NCI-H526 treated with DMSO at 0.1 percent for 48 hours (cell line): Measurements from ENCODE around the gene HAO2.
"Not testable (repeated sequence)": the region's sequence is repeated elsewhere in the genome, so short reads cannot be mapped to it uniquely, and the experiment has no call there.

Experiments used
- DNase-seq: peaks from one replicate; lab custom pipeline; 2025; lab: John Stamatoyannopoulos, UW

HAO2 gene

DNA sequence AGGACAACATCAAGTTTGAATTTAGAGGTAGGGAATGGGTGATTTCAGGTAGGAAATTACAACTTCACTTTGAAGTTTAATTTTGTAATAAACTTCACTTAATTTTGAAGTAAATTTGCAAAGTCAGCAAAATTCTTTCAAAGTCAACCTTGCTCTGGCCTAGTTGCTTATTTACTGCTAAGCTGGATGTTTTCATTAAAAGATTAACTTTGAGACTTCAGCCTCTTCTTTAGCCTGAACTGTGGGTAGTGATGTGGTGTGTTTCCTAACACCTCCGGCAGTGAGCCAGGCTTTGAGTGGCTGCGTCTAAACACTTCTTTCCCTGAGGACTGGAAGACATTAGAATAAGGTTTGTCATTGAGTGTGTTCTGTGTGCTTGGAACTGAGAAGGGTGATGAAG is at the start of gene HAO2:
Gene HAO2 (plus strand): TSS at position 232 of the 400 bp plus-strand sequence. CDS start 12,301 bp downstream, outside the sequence.
- DNase-seq = no peak

DNA sequence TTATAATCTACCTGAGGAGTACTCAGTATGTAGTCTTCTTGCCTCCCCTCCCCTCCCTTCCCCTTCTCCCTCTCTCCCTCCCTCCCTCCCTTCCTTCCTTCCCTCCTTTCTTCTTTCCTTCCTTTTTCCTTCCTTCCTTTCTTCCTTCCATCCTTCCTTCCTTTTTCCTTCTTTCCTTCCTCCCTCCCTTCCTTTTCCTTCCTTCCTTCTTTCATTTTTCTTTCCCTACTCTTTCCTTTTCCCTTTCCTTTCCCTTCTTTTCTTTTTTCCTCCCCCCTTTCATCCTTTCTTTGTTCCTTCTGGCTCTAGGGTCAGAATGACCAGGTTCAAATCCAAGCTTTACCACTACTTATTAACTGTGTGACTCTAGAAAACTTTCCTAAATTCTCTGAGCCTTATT is 48.5 kb upstream of the HAO2 start:
- DNase-seq = no peak

DNA sequence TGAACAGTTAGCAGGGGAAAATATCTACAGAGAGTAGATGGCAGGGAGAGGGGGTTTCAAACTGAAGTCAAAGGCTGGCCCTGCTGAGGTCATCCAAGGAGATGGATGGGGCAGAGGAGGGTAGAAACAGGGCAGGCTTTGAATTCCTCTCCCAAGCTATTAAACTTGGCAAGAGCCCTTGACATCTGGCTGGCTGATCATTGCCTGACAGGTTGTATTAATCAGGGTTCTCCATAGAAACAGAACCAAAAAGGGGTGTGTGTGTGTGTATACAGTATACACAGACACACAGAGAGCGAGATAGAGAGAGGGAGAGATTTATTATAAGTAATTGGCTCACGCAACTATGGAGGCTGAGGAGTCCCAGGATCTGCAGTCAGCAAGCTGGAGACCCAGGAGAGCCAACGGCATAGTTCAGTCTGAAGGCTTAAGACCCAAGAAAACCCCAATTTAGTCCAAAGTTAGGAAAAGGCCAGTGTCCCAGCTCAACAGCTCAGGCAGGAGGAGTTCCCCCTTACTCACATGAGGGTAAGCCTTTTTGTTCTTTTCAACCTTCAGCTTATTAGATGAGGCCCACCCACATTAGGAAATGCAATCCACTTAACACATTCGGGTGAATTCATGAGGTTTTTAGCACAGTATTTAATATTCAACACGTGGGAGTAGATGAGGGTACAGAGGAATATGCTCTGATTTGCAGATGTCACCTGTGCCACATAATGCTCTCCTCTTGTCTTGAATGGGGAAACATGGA is 46.7 kb upstream of the HAO2 start:
- DNase-seq = no peak

DNA sequence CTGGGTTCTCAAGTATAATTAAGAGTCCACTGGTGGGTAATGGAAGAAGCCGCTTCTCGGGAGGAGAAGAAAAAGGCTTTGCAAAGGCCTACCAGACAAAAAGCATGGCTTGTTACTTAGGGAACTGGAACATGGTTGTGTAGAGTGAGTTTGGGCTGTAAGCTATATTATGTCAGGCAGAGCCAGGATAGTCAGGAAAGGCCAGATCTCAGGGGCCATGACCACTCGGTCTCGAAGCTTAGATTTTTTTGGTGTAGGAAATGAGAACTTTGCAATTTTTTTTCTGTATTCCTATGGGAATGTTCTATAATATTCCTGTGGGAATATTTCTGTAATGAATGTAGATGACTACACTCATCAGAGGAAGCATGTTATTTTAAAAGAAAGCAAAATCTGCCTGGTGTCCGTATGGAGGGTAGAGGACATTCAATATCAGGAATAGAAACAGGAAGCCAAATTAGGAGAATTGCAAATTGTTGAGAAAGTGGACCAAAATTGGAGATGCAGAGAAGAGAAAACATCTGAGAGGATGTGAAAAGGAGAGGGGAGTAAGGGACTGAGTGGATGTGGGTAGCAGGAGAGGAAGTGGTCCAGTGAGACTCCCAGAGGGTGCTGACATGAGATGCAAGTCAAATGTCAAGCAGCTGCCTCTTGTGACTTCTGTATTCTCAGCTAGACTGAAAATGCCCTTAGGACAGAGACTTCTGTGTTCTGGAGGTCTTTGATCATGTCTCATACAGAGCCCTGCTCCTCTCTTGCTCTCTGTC is 45.2 kb upstream of the HAO2 start:
- DNase-seq = no peak

DNA sequence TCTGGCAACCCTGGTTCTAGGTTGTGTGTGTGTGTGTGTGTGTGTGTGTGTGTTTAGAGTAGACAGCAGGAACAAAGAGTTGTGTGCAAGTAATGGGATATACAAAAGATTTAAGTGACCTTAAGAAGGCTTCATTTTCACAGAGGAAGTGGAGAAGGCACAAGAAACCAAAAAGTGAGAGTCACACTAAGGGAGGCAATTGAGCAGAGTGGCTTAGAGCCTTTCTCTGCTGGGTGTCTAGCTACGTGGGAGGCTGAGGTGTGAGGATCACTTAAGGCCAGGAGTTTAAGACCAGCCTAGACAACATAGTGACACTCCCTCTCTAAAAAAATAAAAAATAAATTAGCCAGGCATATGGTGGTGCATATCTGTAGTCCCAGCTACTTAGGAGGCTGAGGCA is 44.4 kb upstream of the HAO2 start:
- DNase-seq = no peak

DNA sequence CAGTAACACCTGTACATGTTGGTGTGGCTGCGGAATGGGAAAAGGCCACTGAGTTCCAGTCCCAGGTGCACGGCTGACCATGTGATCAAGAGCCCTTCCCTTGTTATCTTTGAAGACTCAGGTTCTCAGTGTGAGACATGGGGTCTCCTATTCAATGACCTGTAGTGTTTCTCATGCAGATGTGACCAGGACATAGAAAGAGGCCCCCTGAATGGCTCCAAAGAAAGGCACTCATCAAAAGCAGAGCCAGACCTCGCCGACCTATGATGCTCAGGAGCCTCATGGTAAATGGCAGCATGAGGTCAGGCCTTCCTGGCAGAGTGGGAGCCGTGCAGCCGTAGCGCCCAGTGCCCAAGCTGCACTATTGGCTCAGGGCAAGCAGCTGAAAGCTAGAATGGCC is 42.3 kb upstream of the HAO2 start:
- no peak for DNase-seq

DNA sequence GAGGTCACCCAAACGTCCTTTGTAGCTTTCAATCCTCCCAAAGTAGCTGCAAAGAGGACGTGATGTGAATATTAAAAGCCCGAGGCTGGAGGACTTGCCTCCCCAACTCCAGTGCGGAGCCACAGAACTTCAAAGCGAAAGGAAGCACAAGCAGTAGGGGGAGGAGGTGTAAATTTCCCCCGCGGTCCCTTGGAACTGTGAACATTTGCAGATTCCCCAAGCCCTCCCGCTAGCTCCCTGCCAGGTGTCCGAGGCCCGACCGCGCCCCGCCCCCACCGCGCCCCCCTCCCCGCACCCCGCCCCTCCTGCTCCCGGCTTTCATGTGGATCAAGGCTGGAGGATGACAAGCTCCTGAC is 41.5 kb upstream of the HAO2 start:
- no peak for DNase-seq

DNA sequence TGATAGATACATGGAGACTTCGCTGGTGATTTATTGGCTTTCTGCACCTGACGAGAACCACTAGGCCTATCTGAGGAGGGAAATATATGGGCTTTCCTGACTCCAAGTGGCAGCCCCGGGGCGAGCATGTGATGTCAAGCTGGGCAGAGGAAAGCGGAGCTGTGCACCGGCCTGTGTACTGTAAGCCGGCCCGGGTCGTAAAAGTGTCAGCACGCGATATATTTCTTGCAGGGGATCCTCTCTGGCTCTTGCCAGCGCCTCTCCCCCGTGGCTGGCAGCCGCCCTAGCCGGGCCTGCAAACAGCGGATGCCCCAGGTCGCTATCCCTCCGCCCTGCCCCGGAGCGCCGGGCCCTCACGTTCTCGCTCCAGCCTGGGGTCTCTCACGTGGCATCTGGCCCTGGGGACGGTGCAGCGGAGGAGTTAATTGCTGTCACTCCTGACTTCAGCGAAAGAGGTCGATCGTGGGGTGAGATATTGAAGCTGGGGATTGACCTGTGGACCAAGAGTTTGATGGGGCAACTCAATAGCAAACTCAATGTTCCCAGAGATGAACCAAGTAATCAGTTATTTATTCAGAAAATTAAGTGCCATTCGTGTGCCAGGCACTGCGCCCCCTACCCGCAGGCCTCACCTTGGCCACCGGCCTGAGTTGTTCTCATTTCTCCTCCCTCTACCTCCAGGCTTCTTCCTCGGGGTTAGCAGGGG is 41.0 kb upstream of the HAO2 start:
- peak; percentile 82 for DNase-seq

DNA sequence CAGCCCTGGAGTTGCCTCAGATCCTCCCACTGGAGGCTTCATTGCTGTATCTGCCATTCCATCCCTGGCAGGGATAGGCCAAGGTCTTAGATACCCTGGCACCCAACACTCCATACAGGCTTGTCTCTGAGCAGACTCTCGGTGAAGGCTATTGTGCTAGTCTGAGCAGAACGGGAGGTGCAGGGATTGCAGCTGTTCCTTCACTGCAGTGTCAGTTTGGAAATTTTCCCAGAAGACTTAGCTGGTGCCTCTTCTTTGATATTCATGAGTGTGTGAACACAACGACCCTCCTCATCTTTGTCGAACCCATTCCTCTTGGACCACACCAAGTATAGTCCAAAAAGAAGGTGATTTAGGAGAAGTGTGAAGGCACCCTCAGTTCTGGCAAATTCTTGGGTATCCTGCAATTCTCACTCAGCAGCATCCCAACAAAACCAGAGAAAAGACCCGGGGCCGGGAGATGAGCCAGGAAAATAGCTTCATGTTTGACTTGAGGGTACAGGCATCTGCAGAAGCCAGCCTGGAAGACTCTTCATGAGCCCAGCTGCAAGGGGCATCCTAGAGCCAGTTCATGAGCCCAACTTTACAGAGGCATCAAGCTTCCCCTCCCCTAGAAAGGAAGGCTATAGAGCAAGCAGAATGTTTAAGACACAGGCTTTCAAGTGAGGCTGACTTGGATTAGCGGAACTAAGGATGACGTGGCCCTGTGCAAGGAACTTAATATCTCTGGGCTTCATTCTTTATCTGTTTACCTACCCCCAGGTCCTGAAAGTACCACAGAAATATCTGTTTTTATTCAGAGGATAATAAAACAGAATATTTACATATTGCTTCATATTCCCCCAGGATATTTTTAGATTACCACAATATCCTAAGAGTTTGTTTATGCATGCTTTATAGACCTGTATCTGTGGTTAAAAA is 38.8 kb upstream of the HAO2 start:
- no peak for DNase-seq

DNA sequence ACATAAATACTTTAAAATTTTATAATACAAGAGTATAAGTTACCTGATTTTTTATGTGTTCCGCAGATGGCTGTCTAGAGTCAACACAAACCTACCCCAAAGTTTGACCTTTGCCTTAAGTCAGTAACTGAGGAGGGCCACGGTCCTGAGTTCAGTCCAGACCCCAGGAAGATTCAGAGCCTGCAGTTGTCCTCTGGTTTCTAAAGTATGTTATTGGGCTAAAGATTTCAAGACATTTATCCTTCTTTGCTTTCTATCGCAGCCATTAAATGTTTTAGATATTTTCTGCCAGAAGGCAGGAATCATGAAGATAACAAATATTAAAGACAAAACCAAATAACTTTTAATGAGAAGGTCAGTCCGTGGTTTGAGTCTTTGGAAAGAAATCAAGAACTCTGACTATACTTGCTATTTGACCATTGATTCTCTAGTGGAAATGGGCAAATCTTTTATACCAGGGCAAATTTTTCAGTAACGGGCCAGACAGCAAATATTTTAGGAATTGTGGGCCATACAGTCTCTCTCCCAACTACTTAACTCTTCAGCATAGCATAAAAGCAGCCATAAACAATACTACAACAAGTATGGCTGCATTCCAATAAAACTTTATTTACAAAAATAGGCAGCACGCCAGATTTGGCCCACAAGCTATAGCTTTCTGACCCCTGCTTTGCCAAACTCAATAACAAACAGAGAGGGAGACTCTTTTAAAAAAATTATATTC is 38.0 kb upstream of the HAO2 start:
- no peak for DNase-seq

DNA sequence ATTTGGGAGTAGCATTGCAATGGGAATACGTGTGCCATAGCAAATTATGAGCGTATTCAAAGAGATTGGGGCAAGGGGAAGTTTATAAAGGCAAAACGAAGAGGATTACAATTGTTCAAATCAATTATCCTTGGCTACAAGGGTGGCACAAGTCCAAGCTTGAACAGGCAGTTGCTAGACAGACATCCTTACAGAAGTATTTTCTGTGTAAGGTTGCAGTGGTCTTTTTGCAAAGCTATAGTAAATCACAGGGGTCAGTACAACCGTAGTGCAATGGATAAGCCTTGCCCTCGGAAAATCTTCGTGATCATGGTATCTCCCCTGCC is 37.4 kb upstream of the HAO2 start:
- no peak for DNase-seq

DNA sequence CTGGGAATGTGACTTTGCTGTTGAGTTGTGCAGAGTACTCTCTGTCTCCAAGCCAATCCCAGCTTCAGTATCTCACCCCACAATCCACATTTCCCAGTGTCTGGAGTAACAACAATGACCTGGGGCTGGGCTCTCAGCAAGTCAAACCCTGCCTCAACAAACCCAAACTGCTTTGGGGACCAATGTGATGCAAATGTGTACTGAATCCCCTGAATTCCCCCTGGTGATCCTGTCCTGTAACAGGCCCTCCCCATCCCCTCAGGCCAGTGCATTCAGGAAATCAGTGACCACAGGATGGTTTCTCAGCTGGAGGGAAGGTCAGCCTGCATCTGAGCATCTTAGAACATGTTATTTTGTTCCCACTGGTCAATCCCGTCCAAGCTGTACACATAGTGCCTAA is 36.7 kb upstream of the HAO2 start:
- no peak for DNase-seq

DNA sequence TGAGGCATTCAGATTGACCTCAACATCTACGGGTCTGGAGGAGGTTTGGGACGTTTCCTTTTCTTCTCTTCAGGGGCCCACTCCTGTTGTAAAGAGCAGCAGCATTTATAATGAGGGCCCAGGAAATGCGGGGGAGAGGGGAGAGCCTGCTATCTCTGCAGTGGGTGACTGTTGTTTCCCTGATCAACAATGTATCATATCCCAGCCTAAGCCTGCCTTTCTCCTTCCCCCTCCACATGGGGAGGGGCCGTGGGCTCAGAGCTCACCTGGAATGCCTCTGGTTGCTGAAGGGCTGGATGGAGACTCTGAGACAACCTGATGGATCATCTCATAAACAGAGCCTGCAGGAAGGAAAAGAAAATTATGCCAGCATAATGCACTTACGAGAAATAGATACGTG is 36.0 kb upstream of the HAO2 start:
- DNase-seq = no peak

DNA sequence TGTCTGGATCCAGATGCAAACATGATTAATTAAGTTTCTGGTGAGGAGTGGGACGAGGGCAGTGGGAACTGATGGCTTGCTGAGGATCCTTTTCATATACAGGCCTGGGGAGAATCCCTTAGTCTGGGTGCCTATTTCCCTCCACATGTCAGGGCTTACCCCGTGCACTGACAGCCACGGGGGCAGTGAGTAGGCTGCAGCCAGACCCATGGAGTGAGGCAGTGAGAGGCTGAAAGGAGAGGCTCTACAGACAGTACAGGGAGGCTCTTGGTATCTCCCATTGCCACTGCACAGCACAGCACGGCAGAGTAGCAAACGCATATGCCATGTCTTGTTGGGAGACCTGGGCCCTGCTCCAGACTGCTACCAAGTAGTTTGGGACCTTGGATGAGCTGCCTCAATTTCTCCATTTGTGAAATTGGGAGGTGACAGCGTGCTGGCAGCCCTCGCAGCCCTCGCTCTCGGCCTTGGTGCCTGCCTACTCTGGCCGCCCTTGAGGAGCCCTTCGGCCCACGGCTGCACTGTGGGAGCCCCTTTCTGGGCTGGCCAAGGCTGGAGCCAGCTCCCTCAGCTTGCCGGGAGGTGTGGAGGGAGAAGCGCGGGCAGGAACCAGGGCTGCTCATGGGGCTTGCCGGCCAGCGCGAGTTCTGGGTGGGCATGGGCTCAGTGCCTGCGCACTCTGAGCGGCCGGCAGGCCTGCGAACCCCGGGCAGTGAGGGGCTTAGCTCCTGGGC is 35.3 kb upstream of the HAO2 start:
- DNase-seq = no peak

DNA sequence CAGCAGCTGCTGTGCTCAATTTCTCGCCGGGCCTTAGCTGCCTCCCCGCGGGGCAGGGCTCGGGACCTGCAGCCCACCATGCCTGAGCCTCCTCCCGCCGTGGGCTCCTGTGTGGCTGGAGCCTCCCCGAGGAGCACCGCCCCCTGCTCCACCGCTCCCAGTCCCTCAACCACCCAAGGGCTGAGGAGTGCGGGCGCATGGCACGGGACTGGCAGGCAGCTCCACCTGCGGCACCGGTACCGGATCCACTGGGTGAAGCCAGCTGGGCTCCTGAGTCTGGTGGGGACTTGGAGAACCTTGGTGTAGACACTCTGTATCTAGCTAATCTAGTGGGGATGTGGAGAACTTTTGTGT is 34.7 kb upstream of the HAO2 start:
- not testable (repeated sequence) for DNase-seq

DNA sequence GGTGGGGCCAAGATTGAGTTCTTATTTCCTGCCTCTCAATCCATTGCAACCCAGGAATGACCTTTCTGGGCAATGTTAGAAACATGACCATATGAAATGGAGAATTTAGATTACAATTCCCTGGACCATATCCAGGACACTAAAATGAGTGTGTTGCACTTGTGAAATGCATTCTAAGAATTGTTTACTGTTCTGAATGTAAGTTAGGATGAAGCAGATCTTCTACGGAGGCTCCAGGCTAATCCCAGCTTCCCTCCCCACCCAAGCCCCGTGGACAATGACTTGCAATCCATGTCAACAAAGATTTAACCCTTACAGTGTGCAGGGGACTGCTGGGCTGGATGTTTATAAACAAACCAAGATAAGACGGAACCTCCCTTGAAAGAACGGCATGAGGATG is 31.7 kb upstream of the HAO2 start:
- no peak for DNase-seq

DNA sequence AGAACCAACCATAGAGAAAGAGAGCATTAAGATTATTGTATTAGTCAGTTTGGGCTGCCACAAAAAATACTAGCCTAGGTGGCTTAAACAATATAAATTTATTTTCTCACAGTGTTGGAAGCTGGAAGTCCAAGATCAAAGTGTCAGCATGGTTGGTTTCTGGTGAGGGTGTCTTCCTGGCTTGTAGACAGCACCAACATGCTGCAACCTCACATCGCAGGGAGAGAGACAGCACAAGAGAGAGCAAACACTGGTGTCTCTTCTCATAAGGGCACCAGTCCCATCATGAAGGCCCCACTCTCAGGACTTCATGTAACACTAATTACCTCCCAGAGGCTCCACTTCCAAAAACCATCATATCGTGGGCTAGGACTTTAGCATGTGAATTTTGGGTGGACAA is 30.6 kb upstream of the HAO2 start:
- DNase-seq = no peak

DNA sequence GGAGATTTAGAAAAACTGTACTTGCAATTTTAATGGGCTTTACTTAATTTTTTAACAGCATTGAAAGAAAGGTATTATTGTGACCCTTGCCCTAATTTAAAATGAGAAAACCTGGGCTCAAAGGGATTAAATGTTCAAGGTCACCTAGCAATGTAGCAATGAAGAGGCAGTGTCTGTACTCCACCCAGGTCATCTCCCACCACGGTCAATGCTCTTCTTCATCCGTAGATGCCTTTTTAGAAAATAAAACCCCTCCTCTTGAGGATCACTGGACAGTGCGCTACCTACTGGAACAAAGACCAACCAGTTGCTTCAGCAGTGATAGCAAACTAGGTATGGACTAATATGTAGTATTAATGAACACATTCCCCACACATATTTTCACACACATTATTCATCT is 29.8 kb upstream of the HAO2 start:
- no peak for DNase-seq

DNA sequence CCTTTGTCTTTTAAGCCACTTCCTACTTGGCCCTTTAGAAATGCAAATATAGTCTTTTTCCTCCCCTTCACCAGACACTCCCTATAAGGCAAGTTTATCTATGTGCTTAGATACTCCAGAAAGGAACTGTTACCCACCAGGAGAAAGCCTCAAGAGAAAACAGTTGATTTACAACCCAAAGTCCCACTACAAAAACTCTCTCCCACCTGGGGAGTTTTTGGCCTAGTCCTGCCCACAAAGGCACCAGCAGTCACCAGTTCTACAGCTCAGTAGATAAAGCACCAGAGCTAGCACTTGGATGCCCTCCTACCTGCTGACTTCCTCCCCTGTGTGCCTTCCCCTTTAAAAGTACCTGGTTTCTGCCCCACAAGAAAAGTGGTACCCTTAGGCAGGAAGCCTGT is 27.7 kb upstream of the HAO2 start:
- DNase-seq = no peak

DNA sequence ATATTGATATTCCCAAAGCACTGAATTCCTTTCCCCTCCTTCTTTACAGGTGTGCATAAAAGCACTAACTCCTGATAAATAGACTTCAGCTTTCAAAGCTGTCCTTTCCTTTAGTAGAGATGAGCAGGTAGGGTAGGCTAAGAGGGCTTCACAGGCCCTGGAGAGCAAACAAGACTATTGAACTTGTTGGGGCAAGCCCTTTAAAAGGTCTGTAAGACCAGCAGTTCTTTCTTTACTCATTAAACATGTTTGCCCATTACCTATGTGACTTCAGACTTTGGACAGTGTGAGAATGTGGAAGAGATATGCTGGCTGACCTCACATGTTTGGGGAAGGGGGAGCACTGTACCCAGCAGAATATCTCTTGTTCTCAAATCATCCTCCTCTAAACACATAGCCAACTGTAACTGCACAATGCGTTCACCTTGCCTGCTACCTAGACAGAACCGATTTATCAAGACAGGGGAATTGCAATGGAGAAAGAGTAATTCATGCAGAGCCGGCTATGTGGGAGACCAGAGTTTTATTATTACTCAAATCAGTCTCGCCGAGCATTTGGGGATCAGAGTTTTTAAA is 27.1 kb upstream of the HAO2 start:
- peak; percentile 35 for DNase-seq

DNA sequence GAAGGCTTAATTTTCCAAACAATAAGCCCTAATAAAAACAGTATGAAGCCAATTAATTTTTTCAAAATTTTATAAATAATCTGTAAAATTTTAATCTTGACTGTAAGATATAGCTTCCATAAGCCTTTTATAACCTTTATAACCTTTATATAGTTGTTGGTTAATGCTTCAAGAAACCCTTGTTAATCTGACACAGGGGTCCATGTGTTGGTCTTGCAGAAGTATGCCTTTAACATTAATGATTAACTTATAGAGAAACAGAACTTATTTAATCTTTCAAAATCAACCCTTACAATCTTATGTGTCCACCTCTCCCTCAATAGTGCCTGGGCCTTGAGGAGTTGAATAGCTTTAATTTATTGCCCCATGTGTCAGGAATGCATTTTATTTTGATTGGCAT is 23.2 kb upstream of the HAO2 start:
- no peak for DNase-seq
